CD1c-positive myeloid dendritic cell (primary cell): ENCODE measurements around the gene RAPGEF2.

Source experiments
- DNase-seq: peaks from one replicate; pipeline ENCODE4 v3.0.0-alpha.2; 2016; ENCODE audit errors: extremely low spot score

RAPGEF2 gene

GRCh38 chr4:159197260-159197884 is 94.5 kb downstream of the RAPGEF2 start:
- no peak for DNase-seq

- DNase-seq, result no peak
Measured at GRCh38 chr4:159197885-159198269, 95.0 kb downstream of the RAPGEF2 start.

- DNase-seq, result no peak
Measured at GRCh38 chr4:159199826-159200225, 96.9 kb downstream of the RAPGEF2 start.

- no peak for DNase-seq
Measured at GRCh38 chr4:159201168-159201567, 98.3 kb downstream of the RAPGEF2 start.

- no peak for DNase-seq
Measured at GRCh38 chr4:159204566-159204965, 101.7 kb downstream of the RAPGEF2 start.

- peak; percentile 22 for DNase-seq
Measured at GRCh38 chr4:159205466-159205865, 102.6 kb downstream of the RAPGEF2 start.

GRCh38 chr4:159206427-159206871 is 103.6 kb downstream of the RAPGEF2 start:
- DNase-seq, result no peak

- DNase-seq, result no peak
Measured at GRCh38 chr4:159209249-159209648, 106.4 kb downstream of the RAPGEF2 start.

GRCh38 chr4:159210975-159211374 is 108.1 kb downstream of the RAPGEF2 start:
- DNase-seq, result no peak

GRCh38 chr4:159212675-159213293 is 109.9 kb downstream of the RAPGEF2 start:
- no peak for DNase-seq

- no peak for DNase-seq
Measured at GRCh38 chr4:159216834-159217233, 114.0 kb downstream of the RAPGEF2 start.

GRCh38 chr4:159219862-159220261 is 117.0 kb downstream of the RAPGEF2 start:
- DNase-seq, result no peak

- DNase-seq, result no peak
Measured at GRCh38 chr4:159220353-159220752, 117.5 kb downstream of the RAPGEF2 start.

GRCh38 chr4:159221280-159221679 is 118.4 kb downstream of the RAPGEF2 start:
- no peak for DNase-seq

GRCh38 chr4:159222043-159222552 is 119.2 kb downstream of the RAPGEF2 start:
- no peak for DNase-seq

GRCh38 chr4:159224408-159224807 is 121.5 kb downstream of the RAPGEF2 start:
- DNase-seq, result no peak

- DNase-seq, result no peak
Measured at GRCh38 chr4:159227378-159227777, 124.5 kb downstream of the RAPGEF2 start.

- no peak for DNase-seq
Measured at GRCh38 chr4:159227984-159228383, 125.1 kb downstream of the RAPGEF2 start.

GRCh38 chr4:159229164-159229563 is 126.3 kb downstream of the RAPGEF2 start:
- DNase-seq, result no peak

GRCh38 chr4:159232465-159233106 is 129.7 kb downstream of the RAPGEF2 start:
- no peak for DNase-seq

- DNase-seq, result no peak
Measured at GRCh38 chr4:159235779-159236368, 133.0 kb downstream of the RAPGEF2 start.

GRCh38 chr4:159237975-159238374 is 135.1 kb downstream of the RAPGEF2 start:
- no peak for DNase-seq

GRCh38 chr4:159238631-159239030 is 135.8 kb downstream of the RAPGEF2 start:
- DNase-seq, result no peak
